Endothelial cell of umbilical vein (primary cell): ENCODE data around the gene FBXO30.

ENCODE experiments used
- CTCF ChIP-seq, 2 donors: IDR thresholded peaks; 1 replicate in 1 of 2; 2 replicates in 1 of 2; pipeline ENCODE4 v1.5.1; 2011; ENCODE audit warnings: low read length in 2 of 2, mild to moderate bottlenecking in 2 of 2, moderate library complexity in 2 of 2, control low read depth in 1 of 2, inconsistent platforms in 1 of 2, low read depth in 1 of 2; ENCODE audit not compliant: insufficient read depth in 1 of 2; ENCODE audit errors: extremely low read depth in 1 of 2
- FOS ChIP-seq: IDR thresholded peaks from 2 replicates; pipeline ENCODE4 v1.6.1; 2011; ENCODE audit warnings: mild to moderate bottlenecking, low read length, moderate library complexity, borderline replicate concordance; ENCODE audit not compliant: insufficient read depth
- JUN ChIP-seq: IDR thresholded peaks from 2 replicates; pipeline ENCODE4 v1.6.1; 2011; ENCODE audit warnings: borderline replicate concordance, low read depth; ENCODE audit not compliant: insufficient read length, insufficient read depth

- TF ChIP-seq CTCF (IDR thresholded peaks at IDR 0.05; ENCODE audit: extremely low read depth in 1 of 2, insufficient read depth in 1 of 2, low read depth in 1 of 2, low read length in 2 of 2) (no peak), FOS (no peak), JUN (no peak)
These were observed 30.4 kb upstream of the FBXO30 start for GRCh38 chr6:145844933-145845540.
